ENCODE results near the gene ARHGEF28. TPM values are rescaled to one million over a fixed set of nuclear protein-coding genes. Genes with fewer than 3 reads are reported as not detected.

ARHGEF28 gene
- total and polyA plus RNA-seq, 4 experiments from 2014 or later = not detected

- POLR2A ChIA-PET (ENCODE audit: partially characterized antibody) = no interaction called here
- DNase-seq = no peak
- H3K9me3 ChIP-seq (ENCODE audit: control insufficient read depth in 1 of 2, low read length in 2 of 2) = no peaks in the 10 kb centered on the region
- Mint-ChIP-seq H3K36me3 (no peaks in the 10 kb centered on the region), H3K27ac (peak overlapping the region in 1 of 7 donors; percentile 26), H3K27me3 (peaks cover 3 to 11% of the 10 kb centered on the region in 2 donors), H3K4me3 (no peak overlapping the region), H3K4me1 (peaks cover 0 to 12% (median 5%) of the 10 kb centered on the region in 4 donors), H3K9me3 (peaks cover 0 to 3% (median 0%) of the 10 kb centered on the region in 8 donors)
- CTCF ChIA-PET (ENCODE audit: partially characterized antibody) = interaction anchor here (2.2 kb wide), 1 partner anchor 103 kb away, joined by 12 read pairs; no protein-coding TSS in a partner anchor
- H3K27me3 ChIP-seq (ENCODE audit: insufficient read depth, low read length) = no peaks in the 10 kb centered on the region
- H3K4me1 ChIP-seq (ENCODE audit: insufficient read depth, low read length) = no peaks in the 10 kb centered on the region
- H3K27ac ChIP-seq (ENCODE audit: low read depth, low read length) = no peak overlapping the region
- no peaks in the 10 kb centered on the region for H3K36me3 ChIP-seq (ENCODE audit: insufficient read depth, low read length)
- intact Hi-C loops (cut with micrococcal nuclease) = loop anchor here (5.0 kb wide), 1 partner anchor 102 kb away; no protein-coding TSS in a partner anchor
- H3K4me3 ChIP-seq (ENCODE audit: low read length in 2 of 2) = no peak overlapping the region
Measured at GRCh38 chr5:73694089-73694488, 68.1 kb downstream of the ARHGEF28 start.

- Histone ChIP-seq H3K4me1 (ENCODE audit: insufficient read depth, low read length) (no peaks in the 10 kb centered on the region), H3K27me3 (ENCODE audit: insufficient read depth, low read length) (no peaks in the 10 kb centered on the region), H3K4me3 (ENCODE audit: low read length in 2 of 2) (no peak overlapping the region), H3K9me3 (ENCODE audit: control insufficient read depth in 1 of 2, low read length in 2 of 2) (no peaks in the 10 kb centered on the region), H3K27ac (ENCODE audit: low read depth, low read length) (no peak overlapping the region), H3K36me3 (ENCODE audit: insufficient read depth, low read length) (no peaks in the 10 kb centered on the region)
- no peak for DNase-seq
- Mint-ChIP-seq H3K9me3 (peaks cover 0 to 3% (median 0%) of the 10 kb centered on the region in 8 donors), H3K27me3 (peaks cover 3 to 13% of the 10 kb centered on the region in 2 donors), H3K27ac (no peak overlapping the region), H3K4me1 (peaks cover 0 to 12% (median 5%) of the 10 kb centered on the region in 4 donors), H3K36me3 (no peaks in the 10 kb centered on the region), H3K4me3 (no peak overlapping the region)
- POLR2A ChIA-PET (ENCODE audit: partially characterized antibody) = no interaction called here
- CTCF ChIA-PET (ENCODE audit: partially characterized antibody) = no interaction called here
- intact Hi-C loops (cut with micrococcal nuclease) = no loop called here
Measured at GRCh38 chr5:73698011-73698410, 72.0 kb downstream of the ARHGEF28 start.

- Mint-ChIP-seq H3K9me3 (no peaks in the 10 kb centered on the region), H3K4me1 (no peaks in the 10 kb centered on the region), H3K27me3 (peaks cover 1 to 7% of the 10 kb centered on the region in 2 donors), H3K27ac (no peak overlapping the region), H3K36me3 (no peaks in the 10 kb centered on the region), H3K4me3 (no peak overlapping the region)
- POLR2A ChIA-PET (ENCODE audit: partially characterized antibody) = no interaction called here
- no peaks in the 10 kb centered on the region for H3K4me1 ChIP-seq (ENCODE audit: insufficient read depth, low read length)
- H3K27me3 ChIP-seq (ENCODE audit: insufficient read depth, low read length) = no peaks in the 10 kb centered on the region
- no peak overlapping the region for H3K27ac ChIP-seq (ENCODE audit: low read depth, low read length)
- CTCF ChIA-PET (ENCODE audit: partially characterized antibody) = no interaction called here
- intact Hi-C loops (cut with micrococcal nuclease) = no loop called here
- H3K9me3 ChIP-seq (ENCODE audit: control insufficient read depth in 1 of 2, low read length in 2 of 2) = no peaks in the 10 kb centered on the region
- no peak for DNase-seq
- no peak overlapping the region for H3K4me3 ChIP-seq (ENCODE audit: low read length in 2 of 2)
- no peaks in the 10 kb centered on the region for H3K36me3 ChIP-seq (ENCODE audit: insufficient read depth, low read length)
Measured at GRCh38 chr5:73701566-73701965, 75.6 kb downstream of the ARHGEF28 start.

- no peaks in the 10 kb centered on the region for H3K36me3 Mint-ChIP-seq
- no peak overlapping the region for H3K4me3 ChIP-seq (ENCODE audit: low read length in 2 of 2)
- no peak overlapping the region for H3K27ac Mint-ChIP-seq
- no peaks in the 10 kb centered on the region for H3K4me1 Mint-ChIP-seq
- intact Hi-C loops (cut with micrococcal nuclease) = no loop called here
- H3K27ac ChIP-seq (ENCODE audit: low read depth, low read length) = no peak overlapping the region
- no peaks in the 10 kb centered on the region for H3K9me3 Mint-ChIP-seq
- no peak for DNase-seq
- H3K27me3 Mint-ChIP-seq = peaks cover 1 to 9% of the 10 kb centered on the region in 2 donors
- no peaks in the 10 kb centered on the region for H3K36me3 ChIP-seq (ENCODE audit: insufficient read depth, low read length)
- no peak overlapping the region for H3K4me3 Mint-ChIP-seq
- ChIA-PET CTCF (ENCODE audit: partially characterized antibody) (no interaction called here), POLR2A (ENCODE audit: partially characterized antibody) (no interaction called here)
- no peaks in the 10 kb centered on the region for H3K9me3 ChIP-seq (ENCODE audit: control insufficient read depth in 1 of 2, low read length in 2 of 2)
- no peaks in the 10 kb centered on the region for H3K27me3 ChIP-seq (ENCODE audit: insufficient read depth, low read length)
- no peaks in the 10 kb centered on the region for H3K4me1 ChIP-seq (ENCODE audit: insufficient read depth, low read length)
Measured at GRCh38 chr5:73702534-73702933, 76.5 kb downstream of the ARHGEF28 start.

GRCh38 chr5:73702951-73703350, 77.0 kb downstream of the ARHGEF28 start:
- H3K4me1 ChIP-seq (ENCODE audit: insufficient read depth, low read length) = no peaks in the 10 kb centered on the region
- peaks cover 0 to 2% (median 0%) of the 10 kb centered on the region in 8 donors for H3K9me3 Mint-ChIP-seq
- no peak overlapping the region for H3K4me3 ChIP-seq (ENCODE audit: low read length in 2 of 2)
- no peak overlapping the region for H3K4me3 Mint-ChIP-seq
- no peak for DNase-seq
- H3K27ac Mint-ChIP-seq = no peak overlapping the region
- H3K9me3 ChIP-seq (ENCODE audit: control insufficient read depth in 1 of 2, low read length in 2 of 2) = no peaks in the 10 kb centered on the region
- H3K27me3 Mint-ChIP-seq = peaks cover 1 to 9% of the 10 kb centered on the region in 2 donors
- no peaks in the 10 kb centered on the region for H3K36me3 ChIP-seq (ENCODE audit: insufficient read depth, low read length)
- no peaks in the 10 kb centered on the region for H3K27me3 ChIP-seq (ENCODE audit: insufficient read depth, low read length)
- no peak overlapping the region for H3K27ac ChIP-seq (ENCODE audit: low read depth, low read length)
- ChIA-PET POLR2A (ENCODE audit: partially characterized antibody) (no interaction called here), CTCF (ENCODE audit: partially characterized antibody) (no interaction called here)
- intact Hi-C loops (cut with micrococcal nuclease) = no loop called here
- no peaks in the 10 kb centered on the region for H3K36me3 Mint-ChIP-seq
- H3K4me1 Mint-ChIP-seq = no peaks in the 10 kb centered on the region

GRCh38 chr5:73705364-73705763, 79.4 kb downstream of the ARHGEF28 start:
- Mint-ChIP-seq H3K9me3 (peaks cover 0 to 7% (median 3%) of the 10 kb centered on the region in 8 donors), H3K4me1 (no peaks in the 10 kb centered on the region), H3K27me3 (peaks cover 0 to 5% of the 10 kb centered on the region in 2 donors), H3K36me3 (no peaks in the 10 kb centered on the region), H3K4me3 (no peak overlapping the region), H3K27ac (no peak overlapping the region)
- intact Hi-C loops (cut with micrococcal nuclease) = no loop called here
- no peak for DNase-seq
- ChIA-PET CTCF (ENCODE audit: partially characterized antibody) (no interaction called here), POLR2A (ENCODE audit: partially characterized antibody) (no interaction called here)
- no peaks in the 10 kb centered on the region for H3K36me3 ChIP-seq (ENCODE audit: insufficient read depth, low read length)
- no peaks in the 10 kb centered on the region for H3K9me3 ChIP-seq (ENCODE audit: control insufficient read depth in 1 of 2, low read length in 2 of 2)
- no peak overlapping the region for H3K27ac ChIP-seq (ENCODE audit: low read depth, low read length)
- H3K27me3 ChIP-seq (ENCODE audit: insufficient read depth, low read length) = no peaks in the 10 kb centered on the region
- H3K4me1 ChIP-seq (ENCODE audit: insufficient read depth, low read length) = no peaks in the 10 kb centered on the region
- no peak overlapping the region for H3K4me3 ChIP-seq (ENCODE audit: low read length in 2 of 2)

- no peaks in the 10 kb centered on the region for H3K4me1 Mint-ChIP-seq
- Histone ChIP-seq H3K27ac (ENCODE audit: low read depth, low read length) (no peak overlapping the region), H3K4me3 (ENCODE audit: low read length in 2 of 2) (no peak overlapping the region), H3K36me3 (ENCODE audit: insufficient read depth, low read length) (no peaks in the 10 kb centered on the region), H3K9me3 (ENCODE audit: control insufficient read depth in 1 of 2, low read length in 2 of 2) (no peaks in the 10 kb centered on the region), H3K4me1 (ENCODE audit: insufficient read depth, low read length) (no peaks in the 10 kb centered on the region), H3K27me3 (ENCODE audit: insufficient read depth, low read length) (no peaks in the 10 kb centered on the region)
- DNase-seq = no peak
- no peak overlapping the region for H3K4me3 Mint-ChIP-seq
- CTCF ChIA-PET (ENCODE audit: partially characterized antibody) = no interaction called here
- no peak overlapping the region for H3K27ac Mint-ChIP-seq
- intact Hi-C loops (cut with micrococcal nuclease) = no loop called here
- H3K27me3 Mint-ChIP-seq = peaks cover 0 to 4% of the 10 kb centered on the region in 2 donors
- H3K9me3 Mint-ChIP-seq = peaks cover 0 to 13% (median 4%) of the 10 kb centered on the region in 8 donors
- H3K36me3 Mint-ChIP-seq = no peaks in the 10 kb centered on the region
- POLR2A ChIA-PET (ENCODE audit: partially characterized antibody) = no interaction called here
Measured at GRCh38 chr5:73706963-73707362, 81.0 kb downstream of the ARHGEF28 start.

All from CD4-positive, alpha-beta memory T cell (primary cell).